HCT116 (cell line): Measurements from ENCODE around the gene GRIN2D. TPM values are rescaled to one million over a fixed set of nuclear protein-coding genes. Genes with fewer than 3 reads are reported as not detected.

Source experiments
- ATAC-seq: fragments of 200-7000 bp; cut with Tn5 transposase; 2 replicates; pipeline ENCODE4 v1.9.1; 2020; ENCODE audit warnings: mild to moderate bottlenecking, moderate library complexity
- BruUV-seq: library from RNA; stranded (reverse); fragments of 400-500 nt; replicated peaks from 2 replicates; lab custom pipeline; 2021; lab: Mats Ljungman, UMichigan
- CTCF ChIA-PET: fragments of 300-600 bp; sonication (Branson Sonifier 250); formaldehyde crosslinking; loops from one replicate; lab custom pipeline; 2021; ENCODE audit warnings: antibody characterized with exemption; lab: Charles Lee
- POLR2A ChIA-PET: fragments of 300-600, 350-600 bp; sonication (Branson Sonifier 250); formaldehyde crosslinking; loops from one replicate; lab custom pipeline; 2021; ENCODE audit warnings: antibody characterized with exemption; lab: Charles Lee
- RAD21 ChIA-PET, 2 experiments: fragments of 300-600 bp; sonication (Branson Sonifier 250); formaldehyde crosslinking; loops; one replicate each; lab custom pipeline; 2023; ENCODE audit warnings: low total read pairs in 2 of 2; ENCODE audit not compliant: uncharacterized antibody in 2 of 2, unreplicated experiment in 2 of 2, low non-redundant PET in 1 of 2; lab: Charles Lee
- DNase-seq: peaks from one replicate; pipeline ENCODE4 v3.0.0-alpha.2; 2010; ENCODE audit warnings: low read depth, low spot score
- H2AFZ ChIP-seq: fragments of 200-600 bp; shearing (Covaris generic), sonication (generic); 2 replicates; pipeline ENCODE4 v1.6.1; 2017; ENCODE audit warnings: low read depth, mixed run types, mixed read lengths, antibody characterized with exemption, low read length; ENCODE audit not compliant: poor library complexity, severe bottlenecking
- H3K27ac ChIP-seq: 2 replicates; pipeline ENCODE4 v1.5.1; 2012; ENCODE audit warnings: low read depth, low read length
- H3K27me3 ChIP-seq: fragments of 200-600 bp; sonication (generic); 2 replicates; pipeline ENCODE4 v1.6.1; 2016; ENCODE audit warnings: mixed run types, low read length, mixed read lengths; ENCODE audit not compliant: insufficient read depth
- H3K36me3 ChIP-seq, 2 experiments: fragments of 200-500 bp in 1 of 2; fragments of 200-600 bp in 1 of 2; sonication (Bioruptor generic) in 1 of 2; sonication (generic) in 1 of 2; 2 replicates each; pipeline versions ENCODE4 v1.5.1 to v1.6.1; 2014 to 2016; ENCODE audit warnings: low read length in 2 of 2, inconsistent platforms in 1 of 2, mixed read lengths in 1 of 2, mixed run types in 1 of 2; ENCODE audit not compliant: insufficient read depth in 2 of 2, control insufficient read depth in 1 of 2
- H3K4me1 ChIP-seq, 2 experiments: fragments of 200-600 bp in 1 of 2; sonication (generic) in 1 of 2; 2 replicates each; pipeline versions ENCODE4 v1.5.1 to v1.6.1; 2012 to 2017; ENCODE audit warnings: low read length in 2 of 2, inconsistent platforms in 1 of 2, mild to moderate bottlenecking in 1 of 2, mixed read lengths in 1 of 2, mixed run types in 1 of 2, moderate library complexity in 1 of 2; ENCODE audit not compliant: insufficient read depth in 2 of 2, control insufficient read depth in 1 of 2
- H3K4me2 ChIP-seq: fragments of 200-600 bp; sonication (generic); 2 replicates; pipeline ENCODE4 v1.6.1; 2017; ENCODE audit warnings: mixed run types, low read length, mixed read lengths
- H3K4me3 ChIP-seq, 2 experiments: fragments of 200-600 bp in 1 of 2; sonication (generic) in 1 of 2; replicated peaks in 1 of 2; 2 replicates each; pipeline ENCODE4 v1.5.1; 2011 to 2016; ENCODE audit warnings: low read length in 2 of 2, control low read depth in 1 of 2, low read depth in 1 of 2, mild to moderate bottlenecking in 1 of 2, mixed read lengths in 1 of 2, mixed run types in 1 of 2
- H3K79me2 ChIP-seq: fragments of 200-600 bp; sonication (generic); 2 replicates; pipeline ENCODE4 v1.6.1; 2017; ENCODE audit warnings: mild to moderate bottlenecking, mixed run types, low read length, moderate library complexity, mixed read lengths; ENCODE audit not compliant: insufficient read depth
- H3K9ac ChIP-seq: fragments of 200-600 bp; sonication (generic); 2 replicates; pipeline ENCODE4 v1.6.1; 2016; ENCODE audit warnings: low read length, mixed read lengths
- H3K9me2 ChIP-seq: fragments of 200-600 bp; sonication (generic), shearing (Covaris generic); 2 replicates; pipeline ENCODE4 v1.6.1; 2017; ENCODE audit warnings: mixed run types, mild to moderate bottlenecking, moderate library complexity; ENCODE audit not compliant: insufficient read depth
- H3K9me3 ChIP-seq, 2 experiments: fragments of 200-500 bp in 1 of 2; fragments of 200-600 bp in 1 of 2; sonication (Bioruptor generic) in 1 of 2; sonication (generic) in 1 of 2; 2 replicates each; pipeline ENCODE4 v1.6.1; 2014 to 2017; ENCODE audit warnings: low read length in 2 of 2, mixed read lengths in 2 of 2, inconsistent platforms in 1 of 2, low read depth in 1 of 2, mild to moderate bottlenecking in 1 of 2, mixed run types in 1 of 2, moderate library complexity in 1 of 2; ENCODE audit not compliant: control insufficient read depth in 1 of 2, insufficient read depth in 1 of 2
- H4K20me1 ChIP-seq: fragments of 200-600 bp; sonication (generic), shearing (Covaris generic); 2 replicates; pipeline ENCODE4 v1.6.1; 2017; ENCODE audit warnings: mixed run types, mild to moderate bottlenecking, moderate library complexity; ENCODE audit not compliant: insufficient read depth
- CBX3 ChIP-seq: IDR thresholded peaks from 2 replicates; pipeline ENCODE4 v1.6.1; 2012; ENCODE audit warnings: low read depth
- EZH2phosphoT487 ChIP-seq: fragments of 200-600 bp; IDR thresholded peaks from 2 replicates; pipeline ENCODE4 v1.6.1; 2018; ENCODE audit warnings: antibody characterized with exemption, borderline replicate concordance
- FOSL1 ChIP-seq: IDR thresholded peaks from 2 replicates; pipeline ENCODE4 v1.6.1; 2012; ENCODE audit warnings: low read depth
- POLR2A ChIP-seq: IDR thresholded peaks from 2 replicates; pipeline ENCODE4 v1.7.0; 2011; ENCODE audit warnings: borderline replicate concordance; ENCODE audit not compliant: insufficient read depth, insufficient read length; ENCODE audit errors: extremely low read depth
- RAD21 ChIP-seq: IDR thresholded peaks from 2 replicates; pipeline ENCODE4 v1.6.1; 2012; ENCODE audit warnings: low read depth, mild to moderate bottlenecking
- SP1 ChIP-seq: IDR thresholded peaks from 2 replicates; pipeline ENCODE4 v1.6.1; 2012; ENCODE audit warnings: low read depth
- ZFX ChIP-seq: fragments of 450-650 bp; IDR thresholded peaks from 2 replicates; pipeline ENCODE4 v1.6.1; 2017
- ZNF274 ChIP-seq: fragments of 200-500 bp; sonication (Bioruptor generic); IDR thresholded peaks from 2 replicates; pipeline ENCODE4 v1.6.1; 2014; ENCODE audit warnings: mild to moderate bottlenecking, low read depth, low read length, inconsistent platforms
- intact Hi-C: fragments of 100-400 bp; cut with micrococcal nuclease; formaldehyde crosslinking; loops from 2 replicates; pipeline ENCODE4 v1.10.0; 2022
- total RNA-seq: library from RNA; stranded (reverse); gene quantifications from one replicate; pipeline ENCODE4 v1.2.1, GENCODE V29; 2021; ENCODE audit not compliant: unreplicated experiment

GRIN2D gene
- total RNA-seq, 1 experiment from 2014 or later, result 26.2 TPM

- no peak overlapping the region for H3K4me2 ChIP-seq
- DNase-seq, result no peak
- no peaks in the 10 kb centered on the region for H3K27me3 ChIP-seq
- ChIA-PET POLR2A (no interaction called here), CTCF (no interaction called here), RAD21 (no interaction called here)
- no peak for ATAC-seq
- no peak overlapping the region for H2AFZ ChIP-seq
- H3K9ac ChIP-seq, result no peak overlapping the region
- no peak for TF ChIP-seq ZFX
- no peaks in the 10 kb centered on the region for H4K20me1 ChIP-seq
- H3K36me3 ChIP-seq, result peaks cover 31 to 39% of the 10 kb centered on the region in 2 experiments; a peak in 3 of 4 replicates
- peaks cover 7% of the 10 kb centered on the region; the same call in 1 of the 2 replicates for H3K79me2 ChIP-seq
- BruUV-seq, result no TSS peak
- intact Hi-C loops, result no loop called here
- H3K9me3 ChIP-seq, result no peaks in the 10 kb centered on the region
- no peaks in the 10 kb centered on the region for H3K9me2 ChIP-seq
- H3K4me3 ChIP-seq, result no peak overlapping the region
- H3K4me1 ChIP-seq, result peaks cover 13 to 21% of the 10 kb centered on the region in 2 experiments; a peak in 3 of 4 replicates
- H3K27ac ChIP-seq, result no peak overlapping the region
Observed at GRCh38 chr19:48382286-48382685, 11.2 kb upstream of the GRIN2D start.

- Histone ChIP-seq H3K9me2 (no peaks in the 10 kb centered on the region), H3K9me3 (no peaks in the 10 kb centered on the region), H3K4me2 (no peak overlapping the region), H3K79me2 (peaks cover 38% of the 10 kb centered on the region), H3K36me3 (peaks cover 50 to 51% of the 10 kb centered on the region in 2 experiments), H3K27me3 (no peaks in the 10 kb centered on the region), H3K4me1 (peaks cover 0 to 11% of the 10 kb centered on the region in 2 experiments; a peak in 1 of 4 replicates)
- CTCF ChIA-PET, result no interaction called here
- no peak for ATAC-seq
- POLR2A ChIA-PET, result no interaction called here
- intact Hi-C loops, result no loop called here
- TF ChIP-seq POLR2A (no peak), SP1 (no peak), ZNF274 (no peak), FOSL1 (no peak), RAD21 (no peak), EZH2phosphoT487 (no peak), CBX3 (no peak)
- TF ChIP-seq, all 23 proteins: peak for 0
- Histone ChIP-seq H3K9ac (no peak overlapping the region), H4K20me1 (0 out of 2 replicates have a peak, but pooled peaks cover 2% of the 10 kb centered on the region), H3K27ac (no peak overlapping the region), H3K4me3 (no peak overlapping the region), H2AFZ (no peak overlapping the region)
- RAD21 ChIA-PET, result no interaction called here
- no peak for DNase-seq
- no TSS peak for BruUV-seq
Observed at GRCh38 chr19:48385461-48386087, 7.9 kb upstream of the GRIN2D start.
